HUES48 (cell line): Measurements from ENCODE around the gene TRAK2.
"Not testable (repeated sequence)": the region's sequence is repeated elsewhere in the genome, so short reads cannot be mapped to it uniquely, and the experiment has no call there.

Source experiments
- H3K27ac ChIP-seq: one replicate; pipeline ENCODE4 v1.7.0; 2013; ENCODE audit warnings: low read depth, low read length, inconsistent platforms
- H3K27me3 ChIP-seq: 2 replicates; pipeline ENCODE4 v1.6.1; 2013; ENCODE audit warnings: mild to moderate bottlenecking, low read length; ENCODE audit not compliant: control insufficient read depth, insufficient read depth
- H3K36me3 ChIP-seq: 2 replicates; pipeline ENCODE4 v1.6.1; 2013; ENCODE audit warnings: low read length; ENCODE audit not compliant: control insufficient read depth, insufficient read depth
- H3K4me1 ChIP-seq: 2 replicates; pipeline ENCODE4 v1.6.1; 2013; ENCODE audit warnings: mild to moderate bottlenecking, low read length; ENCODE audit not compliant: control insufficient read depth, insufficient read depth
- H3K4me3 ChIP-seq: 2 replicates; pipeline ENCODE4 v1.5.1; 2013; ENCODE audit warnings: mild to moderate bottlenecking, low read depth, low read length
- H3K9ac ChIP-seq: 2 replicates; pipeline ENCODE4 v1.6.1; 2013; ENCODE audit warnings: mild to moderate bottlenecking, low read depth, low read length, moderate library complexity
- H3K9me3 ChIP-seq: 2 replicates; pipeline ENCODE4 v1.6.1; 2013; ENCODE audit warnings: low read length; ENCODE audit not compliant: control insufficient read depth, insufficient read depth

TRAK2 gene

DNA sequence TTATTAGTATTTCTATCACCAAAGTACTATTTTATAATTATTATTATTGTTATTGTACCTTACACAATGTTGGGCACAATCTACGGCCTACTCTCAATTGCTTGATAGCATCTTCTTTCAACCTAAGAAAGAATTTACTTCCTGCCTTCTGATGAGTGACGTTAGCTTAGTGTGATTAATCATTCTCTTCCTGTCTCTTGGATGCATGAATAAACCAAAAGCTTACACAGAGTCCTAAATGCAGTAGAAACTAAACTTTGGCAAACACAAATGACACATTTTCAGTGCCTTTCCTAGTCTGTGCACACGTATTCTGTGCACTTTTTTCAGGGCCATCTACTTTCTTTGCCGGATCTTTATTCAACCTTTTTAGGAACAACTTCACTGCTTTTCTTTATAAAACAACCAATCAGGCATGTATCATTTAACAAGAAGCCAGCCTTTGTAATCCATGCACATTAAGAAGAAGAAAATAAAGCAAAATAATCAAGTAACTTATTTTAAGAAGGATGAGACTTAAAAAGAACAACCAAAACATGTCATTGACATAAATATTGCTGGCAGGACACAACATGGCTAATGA, 19.1 kb downstream of the TRAK2 start:
- Histone ChIP-seq H3K4me3 (no peak overlapping the region), H3K4me1 (no peaks in the 10 kb centered on the region), H3K9ac (no peak overlapping the region), H3K9me3 (0 out of 2 replicates have a peak, but pooled peaks cover 12% of the 10 kb centered on the region), H3K27me3 (no peaks in the 10 kb centered on the region), H3K36me3 (no peaks in the 10 kb centered on the region), H3K27ac (no peak overlapping the region)

DNA sequence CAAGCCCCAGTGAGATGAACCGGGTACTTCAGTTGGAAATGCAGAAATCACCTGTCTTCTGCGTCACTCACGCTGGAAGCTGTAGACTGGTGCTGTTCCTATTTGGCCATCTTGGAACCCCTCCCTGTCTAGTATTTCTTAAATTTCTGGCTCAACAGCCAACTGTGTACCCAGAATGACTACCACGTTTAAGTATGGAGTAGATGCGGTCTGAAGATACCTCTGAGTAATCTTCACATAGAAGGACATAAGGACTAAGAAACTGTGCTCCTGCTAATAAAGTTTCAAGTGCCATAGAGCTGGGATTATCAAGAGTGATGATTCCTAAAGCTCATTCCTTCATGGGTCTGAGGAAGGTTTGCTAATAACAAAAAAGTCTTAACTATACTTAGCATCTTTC, 20.4 kb downstream of the TRAK2 start:
- 0 out of 2 replicates have a peak, but pooled peaks cover 12% of the 10 kb centered on the region for H3K9me3 ChIP-seq
- no peak overlapping the region for H3K27ac ChIP-seq
- no peaks in the 10 kb centered on the region for H3K4me1 ChIP-seq
- no peaks in the 10 kb centered on the region for H3K27me3 ChIP-seq
- H3K4me3 ChIP-seq = no peak overlapping the region
- no peak overlapping the region for H3K9ac ChIP-seq
- H3K36me3 ChIP-seq = no peaks in the 10 kb centered on the region

DNA sequence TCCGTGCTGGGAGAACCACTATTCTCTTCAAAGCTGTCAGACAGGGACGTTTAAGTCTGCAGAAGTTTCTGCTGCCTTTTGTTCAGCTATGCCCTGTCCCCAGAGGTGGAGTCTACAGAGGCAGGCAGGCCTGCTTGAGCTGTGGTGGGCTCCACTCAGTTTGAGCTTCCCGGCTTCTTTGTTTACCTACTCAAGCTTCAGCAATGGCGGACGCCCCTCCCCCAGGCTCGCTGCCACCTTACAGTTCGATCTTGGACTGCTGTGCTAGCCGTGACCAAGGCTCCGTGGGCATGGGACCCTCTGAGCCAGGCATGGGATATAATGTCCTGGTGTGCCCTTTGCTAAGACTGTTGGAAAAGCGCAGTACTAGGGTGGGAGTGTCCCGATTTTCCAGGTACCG, 20.9 kb downstream of the TRAK2 start:
- 0 out of 2 replicates have a peak, but pooled peaks cover 12% of the 10 kb centered on the region for H3K9me3 ChIP-seq
- not testable (repeated sequence) for H3K27ac ChIP-seq, H3K4me1 ChIP-seq, H3K4me3 ChIP-seq, H3K36me3 ChIP-seq, H3K9ac ChIP-seq, H3K27me3 ChIP-seq

DNA sequence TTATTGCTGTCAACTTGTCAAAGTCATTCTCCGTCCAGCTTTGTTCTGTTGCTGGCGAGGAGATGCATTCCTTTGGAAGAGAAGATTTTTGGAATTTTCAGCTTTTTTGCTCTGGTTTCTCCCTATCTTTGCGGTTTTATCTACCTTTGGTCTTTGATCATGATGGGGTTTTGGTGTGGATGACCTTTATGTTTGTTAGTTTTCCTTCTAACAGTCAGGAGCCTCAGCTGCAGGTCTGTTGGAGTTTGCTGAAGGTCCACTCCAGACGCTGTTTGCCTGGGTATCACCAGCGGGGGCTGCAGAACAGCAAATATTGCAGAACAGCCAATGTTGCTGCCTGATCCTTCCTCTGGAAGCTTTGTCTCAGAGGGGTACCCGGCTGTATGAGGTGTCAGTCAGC, 21.4 kb downstream of the TRAK2 start:
- H3K36me3 ChIP-seq, H3K9ac ChIP-seq, H3K4me1 ChIP-seq, H3K27me3 ChIP-seq, H3K4me3 ChIP-seq, H3K27ac ChIP-seq: not testable (repeated sequence)
- H3K9me3 ChIP-seq = 0 out of 2 replicates have a peak, but pooled peaks cover 12% of the 10 kb centered on the region

DNA sequence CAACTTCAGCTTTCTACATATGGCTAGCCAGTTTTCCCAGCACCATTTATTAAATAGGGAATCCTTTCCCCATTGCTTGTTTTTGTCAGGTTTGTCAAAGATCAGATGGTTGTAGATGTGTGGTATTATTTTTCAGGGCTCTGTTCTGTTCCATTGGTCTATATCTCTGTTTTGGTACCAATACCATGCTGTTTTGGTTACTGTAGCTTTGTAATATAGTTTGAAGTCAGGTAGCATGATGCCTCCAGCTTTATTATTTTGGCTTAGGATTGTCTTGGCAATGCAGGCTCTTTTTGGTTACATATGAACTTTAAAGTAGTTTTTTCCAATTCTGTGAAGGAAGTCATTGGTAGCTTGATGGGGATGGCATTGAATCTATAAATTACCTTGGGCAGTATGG, 22.9 kb downstream of the TRAK2 start:
- 0 out of 2 replicates have a peak, but pooled peaks cover 12% of the 10 kb centered on the region for H3K9me3 ChIP-seq
- not testable (repeated sequence) for H3K27me3 ChIP-seq, H3K36me3 ChIP-seq, H3K4me3 ChIP-seq, H3K27ac ChIP-seq, H3K4me1 ChIP-seq, H3K9ac ChIP-seq

DNA sequence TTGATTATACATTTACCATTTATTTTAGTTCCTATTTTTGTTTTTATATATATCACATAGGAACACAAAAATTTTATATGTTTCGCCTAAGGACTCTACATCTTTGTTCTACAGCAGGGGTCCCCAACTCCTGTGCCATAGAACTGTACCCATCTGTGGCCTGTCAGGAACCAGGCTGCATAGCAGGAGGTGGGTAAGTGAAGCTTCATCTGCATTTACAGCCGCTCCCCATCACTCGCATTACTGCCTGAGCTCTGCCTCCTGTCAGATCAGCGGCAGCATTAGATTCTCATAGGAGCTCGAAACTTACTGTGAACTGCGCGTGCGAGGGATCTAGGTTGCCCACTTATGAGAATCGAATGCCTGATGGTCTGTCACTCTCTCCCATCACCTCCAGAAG, 25.3 kb downstream of the TRAK2 start:
- H3K36me3 ChIP-seq = no peaks in the 10 kb centered on the region
- no peak overlapping the region for H3K9ac ChIP-seq
- H3K4me1 ChIP-seq = no peaks in the 10 kb centered on the region
- H3K27me3 ChIP-seq = no peaks in the 10 kb centered on the region
- H3K4me3 ChIP-seq = no peak overlapping the region
- H3K9me3 ChIP-seq = 0 out of 2 replicates have a peak, but pooled peaks cover 5% of the 10 kb centered on the region
- no peak overlapping the region for H3K27ac ChIP-seq

DNA sequence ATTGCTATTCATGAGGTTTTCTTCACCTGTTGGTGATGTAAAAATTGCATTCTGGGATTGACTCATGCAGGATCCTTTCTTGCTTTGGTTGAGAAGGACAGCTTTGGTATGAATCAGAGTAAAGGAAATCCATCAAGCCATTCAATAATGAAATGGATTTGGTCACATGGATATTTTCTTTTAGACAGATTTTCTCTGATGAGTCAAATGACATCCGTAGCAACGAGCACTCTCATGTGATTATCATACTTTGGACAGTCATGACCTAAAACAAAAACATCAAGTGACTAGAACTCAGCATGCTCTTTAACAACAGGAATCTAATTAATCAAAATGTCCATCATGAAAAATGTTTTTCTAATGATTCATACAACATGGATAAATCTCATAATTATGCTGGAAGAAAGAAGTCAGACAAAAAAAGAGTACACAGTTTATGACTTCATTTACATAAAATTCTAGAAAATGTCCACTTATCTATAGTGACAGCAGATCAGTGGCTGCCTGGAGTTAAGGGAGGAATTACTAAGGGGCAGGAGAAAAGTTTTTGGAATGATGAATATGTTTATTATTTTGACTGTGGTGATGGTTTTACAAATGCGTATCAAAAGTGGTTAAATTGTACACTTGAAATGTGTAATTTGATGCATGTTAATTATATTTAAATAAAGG, 30.7 kb downstream of the TRAK2 start:
- Histone ChIP-seq H3K36me3 (no peaks in the 10 kb centered on the region), H3K27ac (no peak overlapping the region), H3K9me3 (no peaks in the 10 kb centered on the region), H3K27me3 (no peaks in the 10 kb centered on the region), H3K4me3 (no peak overlapping the region), H3K4me1 (0 out of 2 replicates have a peak, but pooled peaks cover 3% of the 10 kb centered on the region), H3K9ac (no peak overlapping the region)

DNA sequence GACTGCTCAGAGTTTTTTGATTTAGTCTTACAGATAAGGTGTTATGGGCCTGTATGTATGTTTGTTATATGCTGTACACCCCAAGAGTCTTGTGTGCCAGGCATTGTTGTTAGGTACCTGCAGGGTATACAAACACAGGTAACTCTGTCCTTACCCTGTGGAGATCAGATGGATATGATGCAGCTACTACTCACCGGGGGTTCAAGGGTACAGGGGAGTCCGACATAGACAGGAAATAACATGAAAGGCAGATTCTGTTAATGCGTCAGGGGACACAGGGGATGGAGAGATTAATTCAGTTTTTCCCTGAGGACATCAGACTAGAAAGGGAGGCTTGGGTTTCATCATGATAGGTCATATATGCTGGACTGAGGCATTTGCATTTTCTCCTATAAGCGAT, 31.3 kb downstream of the TRAK2 start:
- 0 out of 2 replicates have a peak, but pooled peaks cover 3% of the 10 kb centered on the region for H3K4me1 ChIP-seq
- H3K36me3 ChIP-seq = no peaks in the 10 kb centered on the region
- no peak overlapping the region for H3K9ac ChIP-seq
- no peaks in the 10 kb centered on the region for H3K27me3 ChIP-seq
- no peaks in the 10 kb centered on the region for H3K9me3 ChIP-seq
- no peak overlapping the region for H3K4me3 ChIP-seq
- no peak overlapping the region for H3K27ac ChIP-seq

DNA sequence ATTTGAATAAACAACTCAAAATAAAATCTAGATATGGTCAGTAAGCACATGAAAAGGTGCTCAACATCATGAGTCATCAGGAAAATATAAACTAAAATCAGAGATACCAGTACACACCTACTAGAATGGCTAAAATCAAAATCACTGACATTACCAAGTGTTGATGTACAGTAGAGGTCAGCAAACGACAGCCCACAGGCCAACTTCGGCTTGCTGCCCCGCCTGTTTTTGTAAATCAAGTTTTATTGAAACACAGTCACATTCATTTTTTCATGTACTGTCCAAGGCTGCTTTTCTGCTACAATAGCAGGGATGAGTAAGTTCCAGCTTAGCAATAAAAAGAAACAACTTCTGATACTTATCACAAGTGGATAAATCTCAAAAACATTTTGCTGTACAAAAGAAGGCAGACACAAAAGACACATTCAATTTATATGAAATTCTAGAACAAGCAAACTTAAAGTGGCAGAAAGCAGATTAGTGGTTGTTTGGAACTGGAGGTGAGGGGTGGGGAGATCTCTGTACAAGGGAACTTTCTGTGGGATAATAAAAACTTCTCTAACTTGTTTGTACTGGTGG, 32.1 kb downstream of the TRAK2 start:
- no peak overlapping the region for H3K27ac ChIP-seq
- H3K4me1 ChIP-seq = peaks cover 8% of the 10 kb centered on the region; the same call in 1 of the 2 replicates
- no peaks in the 10 kb centered on the region for H3K36me3 ChIP-seq
- H3K9me3 ChIP-seq = no peaks in the 10 kb centered on the region
- no peak overlapping the region for H3K9ac ChIP-seq
- no peak overlapping the region for H3K4me3 ChIP-seq
- no peaks in the 10 kb centered on the region for H3K27me3 ChIP-seq

DNA sequence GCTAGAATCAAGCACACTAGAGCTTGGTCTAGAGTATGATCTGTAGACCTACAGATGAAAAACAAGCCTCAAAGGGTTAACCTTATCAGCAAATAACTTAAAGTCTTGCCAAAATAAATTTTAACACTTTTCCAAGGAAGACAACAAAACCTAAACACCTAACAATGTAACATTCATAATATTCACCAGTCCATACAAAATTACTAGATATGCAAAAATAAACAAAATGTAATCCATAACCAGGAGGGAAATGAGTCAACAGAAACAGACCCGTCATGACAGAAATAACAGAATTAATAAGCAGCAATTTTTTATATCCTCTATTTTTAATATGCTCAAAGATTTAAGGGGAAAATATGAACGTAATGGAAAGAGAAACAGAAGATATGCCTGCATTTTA, 36.1 kb downstream of the TRAK2 start:
- Histone ChIP-seq H3K9ac (no peak overlapping the region), H3K27ac (no peak overlapping the region), H3K4me3 (no peak overlapping the region), H3K4me1 (peaks cover 17% of the 10 kb centered on the region), H3K27me3 (no peaks in the 10 kb centered on the region), H3K9me3 (no peaks in the 10 kb centered on the region), H3K36me3 (no peaks in the 10 kb centered on the region)
